Left lung (tissue), 10 donors: ENCODE measurements around the gene MCL1. TPM values are rescaled to one million over a fixed set of nuclear protein-coding genes. Genes with fewer than 3 reads are reported as not detected.
"Not testable (repeated sequence)": the region's sequence is repeated elsewhere in the genome, so short reads cannot be mapped to it uniquely, and the experiment has no call there.

Experiments
- ATAC-seq: fragments of 200-7000 bp; cut with Tn5 transposase; one replicate; pipeline ENCODE4 v1.9.1; 2020; ENCODE audit warnings: moderate library complexity
- DNase-seq, 4 donors: peaks; one replicate each; pipeline ENCODE4 v3.0.0-alpha.2; 2013 to 2020
- H3K27ac ChIP-seq, 2 donors: fragments of 200-600 bp; sonication (generic) in 1 of 2; one replicate each; pipeline versions ENCODE4 v1.5.0 to v1.8.0; 2020 to 2021
- H3K27me3 ChIP-seq, 2 donors: fragments of 200-600 bp; sonication (generic) in 1 of 2; one replicate each; pipeline versions ENCODE4 v1.5.0 to v1.8.0; 2020 to 2021
- H3K36me3 ChIP-seq, 2 donors: fragments of 200-600 bp; sonication (generic) in 1 of 2; one replicate each; pipeline versions ENCODE4 v1.5.0 to v1.8.0; 2020 to 2021
- H3K4me1 ChIP-seq, 2 donors: fragments of 200-600 bp; one replicate each; pipeline ENCODE4 v1.8.0; 2021
- H3K4me3 ChIP-seq, 2 donors: fragments of 200-600 bp; sonication (generic) in 1 of 2; one replicate each; pipeline versions ENCODE4 v1.5.0 to v1.8.0; 2020 to 2021; ENCODE audit warnings: mild to moderate bottlenecking in 1 of 2
- H3K9me3 ChIP-seq, 2 donors: fragments of 200-600 bp; sonication (generic) in 1 of 2; one replicate each; pipeline versions ENCODE4 v1.5.0 to v1.8.0; 2020 to 2021
- intact Hi-C, 2 donors: fragments of 100-400 bp; cut with DNase I; formaldehyde crosslinking; loops; one replicate each; pipeline versions ENCODE4 v1.11.2 to v1.14.2; 2022
- polyA plus RNA-seq, 6 donors: library from polyadenylated mRNA; unstranded; fragments of 120-200 nt; gene quantifications; one replicate each; pipeline ENCODE4 v1.2.1, GENCODE V29; 2013; ENCODE audit not compliant: insufficient read length in 6 of 6
- total RNA-seq, 2 donors: library from RNA; stranded (reverse); fragmentation: NEBNext Ultra II Directional; extraction: Animal tissue kit (Norgen Biotek cat#: 25700); gene quantifications; one replicate each; pipeline ENCODE4 v1.2.1, GENCODE V29; 2021
- TF ChIP-seq, protein P1 (sequence below), 2 donors: fragments of 200-600 bp; sonication (generic) in 1 of 2; IDR thresholded peaks; one replicate each; pipeline versions ENCODE4 v1.5.0 to v1.8.0; 2021; ENCODE audit warnings: antibody characterized with exemption in 2 of 2
- donor health status: DM: no; HTN: yes; CAD: no.
- donor health status: DM: no; HTN: no; CAD: no.

Gene MCL1
- total and polyA plus RNA-seq, 8 donors: 114 to 280 (median 184) TPM

DNA sequence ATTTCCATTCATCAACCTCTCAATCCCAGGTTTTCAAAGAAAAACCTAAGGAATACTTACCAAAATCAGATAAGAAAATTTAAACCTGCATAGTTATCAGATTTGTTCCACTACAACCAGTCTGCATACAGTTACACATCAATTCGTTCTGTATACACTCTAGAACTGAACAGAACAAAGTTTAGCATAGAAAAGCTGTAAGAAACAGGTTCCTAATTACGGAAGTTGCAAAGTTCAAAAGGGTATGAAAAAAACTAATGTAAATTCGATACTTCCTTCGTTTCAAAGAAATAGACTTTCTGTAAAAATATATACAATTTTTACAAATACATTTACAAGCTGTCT lies 3.1 kb downstream of the MCL1 start:
- TF ChIP-seq, protein P1, sequence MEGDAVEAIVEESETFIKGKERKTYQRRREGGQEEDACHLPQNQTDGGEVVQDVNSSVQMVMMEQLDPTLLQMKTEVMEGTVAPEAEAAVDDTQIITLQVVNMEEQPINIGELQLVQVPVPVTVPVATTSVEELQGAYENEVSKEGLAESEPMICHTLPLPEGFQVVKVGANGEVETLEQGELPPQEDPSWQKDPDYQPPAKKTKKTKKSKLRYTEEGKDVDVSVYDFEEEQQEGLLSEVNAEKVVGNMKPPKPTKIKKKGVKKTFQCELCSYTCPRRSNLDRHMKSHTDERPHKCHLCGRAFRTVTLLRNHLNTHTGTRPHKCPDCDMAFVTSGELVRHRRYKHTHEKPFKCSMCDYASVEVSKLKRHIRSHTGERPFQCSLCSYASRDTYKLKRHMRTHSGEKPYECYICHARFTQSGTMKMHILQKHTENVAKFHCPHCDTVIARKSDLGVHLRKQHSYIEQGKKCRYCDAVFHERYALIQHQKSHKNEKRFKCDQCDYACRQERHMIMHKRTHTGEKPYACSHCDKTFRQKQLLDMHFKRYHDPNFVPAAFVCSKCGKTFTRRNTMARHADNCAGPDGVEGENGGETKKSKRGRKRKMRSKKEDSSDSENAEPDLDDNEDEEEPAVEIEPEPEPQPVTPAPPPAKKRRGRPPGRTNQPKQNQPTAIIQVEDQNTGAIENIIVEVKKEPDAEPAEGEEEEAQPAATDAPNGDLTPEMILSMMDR (IDR thresholded peaks at IDR 0.05): no peak
- intact Hi-C loops: no loop called here
- peak overlapping the region; percentile 75 to 91 for H3K4me3 ChIP-seq
- ATAC-seq (no peak), DNase-seq (no peak)
- no peaks in the 10 kb centered on the region for H3K9me3 ChIP-seq
- H3K27me3 ChIP-seq: no peaks in the 10 kb centered on the region
- H3K27ac ChIP-seq: peak overlapping the region; percentile 99 to 100
- peaks cover 6 to 71% of the 10 kb centered on the region in 2 donors for H3K36me3 ChIP-seq
- H3K4me1 ChIP-seq: peaks cover 36 to 61% of the 10 kb centered on the region in 2 donors

DNA sequence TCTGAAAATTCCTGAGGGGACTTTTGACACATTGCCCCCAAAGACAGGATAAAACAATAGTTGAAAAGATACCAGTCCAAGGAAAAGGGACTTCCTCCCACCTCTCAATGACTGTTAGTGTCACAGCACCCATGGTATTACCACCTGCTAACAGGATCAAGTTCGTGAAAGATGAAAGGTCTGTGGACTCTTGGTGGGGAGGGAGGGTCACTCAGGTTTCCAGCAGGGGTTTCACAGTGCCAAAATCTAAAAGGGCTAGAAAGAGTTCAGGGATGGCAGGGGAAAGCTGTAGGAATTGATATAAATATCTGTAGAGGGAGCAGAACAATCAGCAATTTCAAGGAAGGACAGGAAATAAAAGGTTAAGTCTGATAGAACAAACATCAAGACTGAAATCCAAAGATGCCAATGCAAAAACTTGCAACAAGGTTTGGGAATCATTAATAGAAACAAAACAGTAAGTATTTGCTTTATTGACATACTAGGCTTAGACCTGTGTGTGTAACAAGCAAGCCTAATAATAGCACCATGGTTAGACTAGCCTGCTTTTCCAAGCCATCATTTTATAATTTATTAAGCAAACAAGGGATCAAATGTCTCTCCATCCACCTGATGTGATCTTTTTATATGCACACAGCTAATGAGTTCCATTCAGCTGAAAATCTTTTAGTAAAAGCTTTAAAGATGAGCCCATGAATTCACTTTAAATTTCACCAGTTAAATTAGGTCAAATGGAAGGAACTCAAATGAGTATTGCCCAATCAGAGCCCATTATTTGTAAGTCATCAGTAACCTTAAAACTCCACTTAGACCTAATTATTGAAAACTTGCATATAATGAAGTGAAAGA lies 3.7 kb downstream of the MCL1 start:
- Histone ChIP-seq H3K36me3 (peaks cover 6 to 77% of the 10 kb centered on the region in 2 donors), H3K27ac (peak overlapping the region; percentile 99 to 100), H3K4me3 (peak overlapping the region; percentile 75 to 91), H3K27me3 (no peaks in the 10 kb centered on the region), H3K9me3 (no peaks in the 10 kb centered on the region), H3K4me1 (peaks cover 39 to 62% of the 10 kb centered on the region in 2 donors)
- ATAC-seq: no peak
- intact Hi-C loops: no loop called here
- no peak for DNase-seq
- TF ChIP-seq, protein P1 (IDR thresholded peaks at IDR 0.05): no peak

DNA sequence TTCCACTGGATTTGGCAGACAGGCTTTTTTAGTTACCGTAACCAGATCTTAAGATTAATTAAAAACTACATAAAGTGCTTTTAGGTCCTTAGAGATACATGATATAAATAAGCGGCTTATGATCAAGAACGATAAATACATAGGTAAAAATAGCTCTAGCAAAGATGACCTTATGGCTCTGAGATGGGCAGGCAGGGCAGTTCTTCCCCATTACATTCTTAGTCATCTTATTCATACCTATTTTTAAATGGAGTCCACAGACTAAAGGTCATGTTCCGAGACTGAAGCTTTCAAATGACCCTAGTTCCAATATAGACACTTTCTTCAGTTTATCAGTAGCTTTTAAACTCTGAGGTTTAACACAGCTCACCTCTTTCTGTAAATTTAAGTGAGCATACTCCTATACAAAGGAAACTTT lies 4.3 kb downstream of the MCL1 start:
- ATAC-seq (no peak), DNase-seq (no peak)
- intact Hi-C loops: no loop called here
- H3K27ac ChIP-seq: peak overlapping the region; percentile 99 to 100
- TF ChIP-seq, protein P1 (IDR thresholded peaks at IDR 0.05): no peak
- H3K4me3 ChIP-seq: peak overlapping the region; percentile 75 to 91
- H3K4me1 ChIP-seq: peaks cover 35 to 63% of the 10 kb centered on the region in 2 donors
- H3K27me3 ChIP-seq: no peaks in the 10 kb centered on the region
- H3K36me3 ChIP-seq: peaks cover 6 to 83% of the 10 kb centered on the region in 2 donors
- H3K9me3 ChIP-seq: no peaks in the 10 kb centered on the region

DNA sequence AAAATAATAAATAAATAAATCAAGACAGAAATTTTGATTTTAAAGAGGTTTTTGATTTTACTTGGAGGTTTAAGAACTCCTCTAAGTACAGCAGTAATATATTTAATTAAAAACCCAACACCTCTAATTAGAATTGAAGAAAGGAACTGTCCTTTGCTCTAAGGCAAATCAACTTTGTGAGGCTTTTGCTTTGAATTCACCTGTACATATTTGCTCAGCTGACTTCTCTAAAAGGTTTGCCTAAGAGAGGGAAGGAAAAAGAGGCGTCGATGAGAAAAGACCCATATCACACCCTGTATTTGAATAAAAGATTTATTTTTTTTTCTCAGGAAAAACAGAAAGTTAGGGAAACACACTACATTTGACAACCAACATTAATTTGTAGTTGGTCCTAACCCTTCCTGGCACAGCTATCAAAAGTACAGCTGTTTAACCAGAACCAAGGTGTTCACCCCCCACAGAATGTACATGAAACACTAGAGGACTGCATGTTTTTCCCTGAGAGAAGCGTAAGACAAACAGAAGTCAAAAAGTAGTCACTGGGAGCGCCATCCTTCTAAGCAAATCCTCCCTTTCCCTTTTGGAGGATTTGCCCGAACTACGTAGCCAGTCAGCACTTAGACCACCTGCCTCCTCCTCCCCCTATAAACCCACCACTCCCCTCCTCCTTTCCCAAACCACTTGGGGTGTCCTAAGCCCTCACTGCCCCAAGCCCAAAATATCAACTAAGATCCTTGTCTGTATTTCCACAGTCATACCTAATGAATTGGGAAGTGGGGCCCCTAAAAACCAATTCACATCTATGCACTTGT lies 4.9 kb downstream of the MCL1 start:
- H3K9me3 ChIP-seq: no peaks in the 10 kb centered on the region
- intact Hi-C loops: no loop called here
- H3K4me3 ChIP-seq: peak overlapping the region; percentile 75 to 91
- ATAC-seq: no peak
- H3K36me3 ChIP-seq: peaks cover 6 to 89% of the 10 kb centered on the region in 2 donors
- no peaks in the 10 kb centered on the region for H3K27me3 ChIP-seq
- TF ChIP-seq, protein P1 (IDR thresholded peaks at IDR 0.05): no peak
- DNase-seq: no peak
- H3K4me1 ChIP-seq: peaks cover 37 to 66% of the 10 kb centered on the region in 2 donors
- peak overlapping the region; percentile 99 to 100 for H3K27ac ChIP-seq

DNA sequence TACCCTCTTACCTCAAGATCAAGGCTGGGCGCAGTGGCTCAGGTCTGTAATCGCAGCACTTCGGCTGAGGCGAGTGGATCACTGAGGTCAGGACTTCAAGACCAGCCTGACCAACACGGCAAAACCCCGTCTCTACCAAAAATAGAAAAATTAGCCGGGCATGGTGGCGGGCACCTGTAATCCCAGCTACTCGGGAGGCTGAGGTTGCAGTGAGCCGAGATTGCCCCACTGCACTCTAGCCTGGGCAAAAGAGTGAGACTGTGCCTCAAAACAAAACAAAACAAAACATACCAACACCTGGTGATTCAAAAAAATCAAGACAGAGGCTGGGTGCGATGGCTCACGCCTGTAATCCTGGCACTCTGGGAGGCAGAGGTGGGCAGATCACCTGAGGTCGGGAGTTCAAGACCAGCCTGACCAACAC lies 5.8 kb downstream of the MCL1 start:
- peaks cover 6 to 90% of the 10 kb centered on the region in 2 donors for H3K36me3 ChIP-seq

More for the DNA sequence above, 5.8 kb downstream of the MCL1 start:
- ATAC-seq, intact Hi-C loops, H3K9me3 ChIP-seq, H3K27me3 ChIP-seq, DNase-seq: not testable (repeated sequence)
- Histone ChIP-seq H3K27ac (peak overlapping the region; percentile 100), H3K4me1 (peaks cover 45 to 74% of the 10 kb centered on the region in 2 donors), H3K4me3 (peak overlapping the region in 1 of 2 donors; percentile 91)
